Naive thymus-derived CD8-positive, alpha-beta T cell (primary cell): ENCODE measurements around the gene CADM1. TPM values are rescaled to one million over a fixed set of nuclear protein-coding genes. Genes with fewer than 3 reads are reported as not detected.

Source experiments
- ATAC-seq, 2 donors: fragments of 150-1000 bp; cut with Tn5 transposase in 1 of 2; sonication (Bioruptor Pico), chemical (Tn5 transposase) in 1 of 2; 1 replicate in 1 of 2; 2 replicates in 1 of 2; pipeline ENCODE4 v1.10.0; 2021; ENCODE audit warnings: mild to moderate bottlenecking in 2 of 2, moderate library complexity in 2 of 2
- POLR2A ChIA-PET: fragments of 350-600 bp; sonication (Branson Sonifier 250); formaldehyde crosslinking; loops from one replicate; lab custom pipeline; 2021; ENCODE audit warnings: antibody characterized with exemption; lab: Charles Lee
- DNase-seq, 10 donors: peaks; one replicate each; pipeline versions ENCODE4 v3.0.0 to v3.0.0-alpha.2; 2020 to 2022
- H3K27ac Mint-ChIP-seq, 10 donors: one replicate each; pipeline ENCODE4 v1.8.0; 2020 to 2022; ENCODE audit warnings: mild to moderate bottlenecking in 10 of 10, mixed read lengths in 10 of 10, moderate library complexity in 4 of 10, inconsistent platforms in 1 of 10
- H3K27me3 Mint-ChIP-seq, 5 donors: one replicate each; pipeline ENCODE4 v1.8.0; 2021 to 2022; ENCODE audit warnings: mixed read lengths in 5 of 5
- H3K36me3 Mint-ChIP-seq, 3 donors: one replicate each; pipeline ENCODE4 v1.8.0; 2020 to 2022; ENCODE audit warnings: mixed read lengths in 3 of 3, mild to moderate bottlenecking in 2 of 3, inconsistent platforms in 1 of 3
- H3K4me1 Mint-ChIP-seq, 4 donors: one replicate each; pipeline ENCODE4 v1.8.0; 2021 to 2022; ENCODE audit warnings: mixed read lengths in 4 of 4
- H3K4me3 Mint-ChIP-seq, 10 donors: one replicate each; pipeline ENCODE4 v1.8.0; 2020 to 2022; ENCODE audit warnings: mild to moderate bottlenecking in 10 of 10, mixed read lengths in 10 of 10, moderate library complexity in 6 of 10, inconsistent platforms in 1 of 10
- H3K9me3 Mint-ChIP-seq, 9 donors: one replicate each; pipeline ENCODE4 v1.8.0; 2020 to 2022; ENCODE audit warnings: mixed read lengths in 9 of 9, mild to moderate bottlenecking in 3 of 9, inconsistent platforms in 1 of 9, moderate library complexity in 1 of 9
- polyA plus RNA-seq, 3 donors: library from polyadenylated mRNA; unstranded; fragments of 300-500 nt; fragmentation: Illumina TruSeq; gene quantifications; one replicate each; pipeline ENCODE4 v1.2.3, GENCODE V29; 2021
- total RNA-seq, 8 experiments: library from RNA in 2 of 8; stranded (reverse) in 2 of 8; gene quantifications; one replicate each; pipeline ENCODE4 v1.2.3 and lab custom pipeline; 2021 to 2026

CADM1 gene
- total and polyA plus RNA-seq, 5 experiments from 2014 or later = 3.5 TPM; not detected in 4

GRCh38 chr11:115503886-115504275 is 334 bp downstream of the CADM1 start:
- peak in 1 of 10 donors; percentile 3 for DNase-seq

GRCh38 chr11:115503083-115503885 is 931 bp downstream of the CADM1 start:
- ATAC-seq (peak in 1 of 2 donors; percentile 23), DNase-seq (peak in 4 of 10 donors; percentile 5 to 15 (median 6))
- H3K4me3 Mint-ChIP-seq = peak overlapping the region in 9 of 10 donors; percentile 60 to 80 (median 71)
- POLR2A ChIA-PET = no interaction called here
- H3K27ac Mint-ChIP-seq = no peak overlapping the region
- peaks cover 0 to 17% (median 2%) of the 10 kb centered on the region in 9 donors for H3K9me3 Mint-ChIP-seq
- peaks cover 0 to 14% (median 2%) of the 10 kb centered on the region in 3 donors for H3K36me3 Mint-ChIP-seq
- H3K27me3 Mint-ChIP-seq = peaks cover 14 to 45% (median 28%) of the 10 kb centered on the region in 5 donors
- H3K4me1 Mint-ChIP-seq = peaks cover 4 to 16% (median 12%) of the 10 kb centered on the region in 4 donors

More at GRCh38 chr11:115503886-115504275, 334 bp downstream of the CADM1 start:
- H3K4me3 Mint-ChIP-seq = peak overlapping the region in 9 of 10 donors; percentile 60 to 80 (median 71)
- POLR2A ChIA-PET = no interaction called here
- peaks cover 9 to 42% (median 34%) of the 10 kb centered on the region in 5 donors for H3K27me3 Mint-ChIP-seq
- no peak for ATAC-seq
- H3K4me1 Mint-ChIP-seq = peaks cover 4 to 16% (median 12%) of the 10 kb centered on the region in 4 donors
- H3K36me3 Mint-ChIP-seq = peaks cover 0 to 10% (median 2%) of the 10 kb centered on the region in 3 donors
- peaks cover 0 to 12% (median 3%) of the 10 kb centered on the region in 9 donors for H3K9me3 Mint-ChIP-seq
- no peak overlapping the region for H3K27ac Mint-ChIP-seq

GRCh38 chr11:115502636-115503082 is 1.6 kb downstream of the CADM1 start:
- H3K9me3 Mint-ChIP-seq = peaks cover 0 to 17% (median 2%) of the 10 kb centered on the region in 9 donors
- ATAC-seq = no peak
- peaks cover 0 to 14% (median 2%) of the 10 kb centered on the region in 3 donors for H3K36me3 Mint-ChIP-seq
- no peak for DNase-seq
- no peak overlapping the region for H3K4me3 Mint-ChIP-seq
- peaks cover 4 to 16% (median 12%) of the 10 kb centered on the region in 4 donors for H3K4me1 Mint-ChIP-seq
- POLR2A ChIA-PET = no interaction called here
- H3K27me3 Mint-ChIP-seq = peaks cover 15 to 49% (median 22%) of the 10 kb centered on the region in 5 donors
- peak overlapping the region in 1 of 10 donors; percentile 90 for H3K27ac Mint-ChIP-seq

GRCh38 chr11:115501893-115502589 is 2.2 kb downstream of the CADM1 start:
- H3K4me1 Mint-ChIP-seq = peaks cover 4 to 16% (median 12%) of the 10 kb centered on the region in 4 donors
- POLR2A ChIA-PET = no interaction called here

GRCh38 chr11:115501502-115501892 is 2.7 kb downstream of the CADM1 start:
- POLR2A ChIA-PET = no interaction called here
- peaks cover 16 to 42% (median 21%) of the 10 kb centered on the region in 5 donors for H3K27me3 Mint-ChIP-seq
- ATAC-seq = no peak
- H3K9me3 Mint-ChIP-seq = peaks cover 0 to 17% (median 2%) of the 10 kb centered on the region in 9 donors
- H3K4me3 Mint-ChIP-seq = no peak overlapping the region
- H3K4me1 Mint-ChIP-seq = peaks cover 4 to 16% (median 12%) of the 10 kb centered on the region in 4 donors
- H3K27ac Mint-ChIP-seq = no peak overlapping the region
- peaks cover 0 to 14% (median 2%) of the 10 kb centered on the region in 3 donors for H3K36me3 Mint-ChIP-seq
- no peak for DNase-seq

More at GRCh38 chr11:115501893-115502589, 2.2 kb downstream of the CADM1 start:
- Mint-ChIP-seq H3K4me3 (no peak overlapping the region), H3K27me3 (peaks cover 16 to 46% (median 20%) of the 10 kb centered on the region in 5 donors), H3K9me3 (peaks cover 0 to 17% (median 2%) of the 10 kb centered on the region in 9 donors), H3K36me3 (peaks cover 0 to 14% (median 2%) of the 10 kb centered on the region in 3 donors), H3K27ac (no peak overlapping the region)
- ATAC-seq (no peak), DNase-seq (no peak)

GRCh38 chr11:115500547-115501501 is 3.4 kb downstream of the CADM1 start:
- Mint-ChIP-seq H3K36me3 (peaks cover 0 to 14% (median 2%) of the 10 kb centered on the region in 3 donors), H3K9me3 (peaks cover 0 to 15% (median 2%) of the 10 kb centered on the region in 9 donors), H3K27me3 (peaks cover 15 to 41% (median 26%) of the 10 kb centered on the region in 5 donors), H3K27ac (no peak overlapping the region), H3K4me3 (no peak overlapping the region), H3K4me1 (peaks cover 4 to 16% (median 12%) of the 10 kb centered on the region in 4 donors)
- no peak for ATAC-seq
- DNase-seq = no peak
- POLR2A ChIA-PET = no interaction called here

- no peak overlapping the region for H3K27ac Mint-ChIP-seq
- H3K36me3 Mint-ChIP-seq = peaks cover 0 to 8% (median 0%) of the 10 kb centered on the region in 3 donors
- no peak overlapping the region for H3K4me3 Mint-ChIP-seq
- ATAC-seq = no peak
- DNase-seq = no peak
- H3K9me3 Mint-ChIP-seq = peaks cover 0 to 13% (median 4%) of the 10 kb centered on the region in 9 donors
- POLR2A ChIA-PET = no interaction called here
- peaks cover 6 to 35% (median 20%) of the 10 kb centered on the region in 5 donors for H3K27me3 Mint-ChIP-seq
- peaks cover 3 to 11% (median 7%) of the 10 kb centered on the region in 4 donors for H3K4me1 Mint-ChIP-seq
Measured at GRCh38 chr11:115499891-115500290, 4.3 kb downstream of the CADM1 start.

GRCh38 chr11:115499241-115499799 is 4.9 kb downstream of the CADM1 start:
- Mint-ChIP-seq H3K27me3 (peaks cover under 1 to 30% (median 17%) of the 10 kb centered on the region in 5 donors), H3K27ac (no peak overlapping the region), H3K4me3 (no peak overlapping the region), H3K4me1 (peaks cover 0 to 6% (median 2%) of the 10 kb centered on the region in 4 donors), H3K36me3 (peaks cover 0 to 4% (median 0%) of the 10 kb centered on the region in 3 donors), H3K9me3 (peaks cover 0 to 10% (median 0%) of the 10 kb centered on the region in 9 donors)
- POLR2A ChIA-PET = no interaction called here
- ATAC-seq (no peak), DNase-seq (no peak)

- no peak for ATAC-seq
- H3K27me3 Mint-ChIP-seq = peaks cover 0 to 24% (median 18%) of the 10 kb centered on the region in 5 donors
- H3K9me3 Mint-ChIP-seq = peaks cover 0 to 11% (median 1%) of the 10 kb centered on the region in 9 donors
- H3K4me1 Mint-ChIP-seq = no peaks in the 10 kb centered on the region
- peaks cover 0 to 4% (median 0%) of the 10 kb centered on the region in 3 donors for H3K36me3 Mint-ChIP-seq
- no peak for DNase-seq
- H3K4me3 Mint-ChIP-seq = no peak overlapping the region
- no peak overlapping the region for H3K27ac Mint-ChIP-seq
- POLR2A ChIA-PET = no interaction called here
Measured at GRCh38 chr11:115498354-115498753, 5.9 kb downstream of the CADM1 start.

- POLR2A ChIA-PET = no interaction called here
- no peak overlapping the region for H3K27ac Mint-ChIP-seq
- ATAC-seq (no peak), DNase-seq (no peak)
- H3K4me3 Mint-ChIP-seq = no peak overlapping the region
- peaks cover 0 to 26% (median 21%) of the 10 kb centered on the region in 5 donors for H3K27me3 Mint-ChIP-seq
- H3K4me1 Mint-ChIP-seq = no peaks in the 10 kb centered on the region
- peaks cover 0 to 4% (median 0%) of the 10 kb centered on the region in 3 donors for H3K36me3 Mint-ChIP-seq
- H3K9me3 Mint-ChIP-seq = peaks cover 0 to 20% (median 1%) of the 10 kb centered on the region in 9 donors
Measured at GRCh38 chr11:115497303-115497702, 6.9 kb downstream of the CADM1 start.

GRCh38 chr11:115496892-115497291 is 7.3 kb downstream of the CADM1 start:
- POLR2A ChIA-PET = no interaction called here
- Mint-ChIP-seq H3K27ac (no peak overlapping the region), H3K27me3 (peaks cover 0 to 26% (median 21%) of the 10 kb centered on the region in 5 donors), H3K4me3 (no peak overlapping the region), H3K36me3 (peaks cover 0 to 4% (median 0%) of the 10 kb centered on the region in 3 donors), H3K4me1 (no peaks in the 10 kb centered on the region), H3K9me3 (peaks cover 0 to 23% (median 1%) of the 10 kb centered on the region in 9 donors)
- ATAC-seq (no peak), DNase-seq (no peak)
